GM12878 (cell line): ENCODE results near the gene OPTC. TPM values are rescaled to one million over a fixed set of nuclear protein-coding genes. Genes with fewer than 3 reads are reported as not detected.
"Not testable (repeated sequence)": the region's sequence is repeated elsewhere in the genome, so short reads cannot be mapped to it uniquely, and the experiment has no call there.

Source experiments
- ATAC-seq: fragments of 200-7000 bp; cut with Tn5 transposase; 3 replicates; pipeline ENCODE4 v1.9.1; 2020; ENCODE audit warnings: mild to moderate bottlenecking, moderate library complexity
- BruUV-seq: library from RNA; stranded (reverse); fragments of 400-500 nt; replicated peaks from 2 replicates; lab custom pipeline; 2021; lab: Mats Ljungman, UMichigan
- CTCF ChIA-PET: fragments of 300-600 bp; sonication (Branson Sonifier 250); formaldehyde crosslinking; extraction: SDS; loops from one replicate; lab custom pipeline; 2021; ENCODE audit warnings: inconsistent platforms; lab: Yijun Ruan, JAX
- POLR2A ChIA-PET: fragments of 350-600 bp; formaldehyde crosslinking; extraction: SDS; loops from one replicate; lab custom pipeline; 2021; ENCODE audit warnings: inconsistent platforms; lab: Charles Lee
- RAD21 ChIA-PET: fragments of 300-600 bp; sonication (Branson Sonifier 250); formaldehyde crosslinking; loops from one replicate; lab custom pipeline; 2023; ENCODE audit warnings: antibody characterized with exemption; ENCODE audit not compliant: unreplicated experiment; lab: Charles Lee
- SMC1A ChIA-PET: fragments of 300-600 bp; sonication (Branson Sonifier 250); formaldehyde crosslinking; loops from one replicate; lab custom pipeline; 2023; ENCODE audit not compliant: unreplicated experiment, uncharacterized antibody; lab: Charles Lee
- DNase-seq: peaks from one replicate; pipeline ENCODE4 v3.0.0-alpha.2; 2011; ENCODE audit warnings: low read depth, low spot score
- FAIRE-seq: peaks from 3 replicates; lab custom pipeline; 2011; peaks lifted over from hg19 to GRCh38; lab: Jason Lieb, UNC
- H2AFZ ChIP-seq: 2 replicates; pipeline ENCODE4 v1.6.0; 2011; ENCODE audit warnings: low read depth, low read length, control low read depth; ENCODE audit not compliant: control insufficient read depth
- H3K27ac ChIP-seq: 2 replicates; pipeline ENCODE4 v1.5.1; 2011; ENCODE audit warnings: control low read depth; ENCODE audit not compliant: control insufficient read depth, insufficient read depth
- H3K27me3 ChIP-seq, 2 experiments: replicated peaks in 1 of 2; 2 replicates each; pipeline versions ENCODE4 v1.6.0 to v1.6.1; 2011; ENCODE audit warnings: low read length in 1 of 2; ENCODE audit not compliant: control insufficient read depth in 2 of 2, insufficient read depth in 2 of 2
- H3K36me3 ChIP-seq, 2 experiments: 2 replicates each; pipeline ENCODE4 v1.5.1; 2011; ENCODE audit warnings: low read length in 1 of 2; ENCODE audit not compliant: control insufficient read depth in 2 of 2, insufficient read depth in 2 of 2
- H3K4me1 ChIP-seq: 2 replicates; pipeline ENCODE4 v1.6.1; 2011; ENCODE audit warnings: mild to moderate bottlenecking, low read length, moderate library complexity, mixed read lengths; ENCODE audit not compliant: control insufficient read depth, insufficient read depth
- H3K4me2 ChIP-seq: 2 replicates; pipeline ENCODE4 v1.6.0; 2011; ENCODE audit warnings: control low read depth; ENCODE audit not compliant: control insufficient read depth, insufficient read depth
- H3K4me3 ChIP-seq: fragments of 200-600 bp; sonication (generic); 2 replicates; pipeline ENCODE4 v1.5.1; 2016
- H3K79me2 ChIP-seq: 2 replicates; pipeline ENCODE4 v1.6.0; 2011; ENCODE audit warnings: low read length; ENCODE audit not compliant: control insufficient read depth, insufficient read depth
- H3K9ac ChIP-seq: 2 replicates; pipeline ENCODE4 v1.8.0; 2011; ENCODE audit warnings: low read length, control low read depth, mixed read lengths; ENCODE audit not compliant: control insufficient read depth, insufficient read depth
- H3K9me3 ChIP-seq: replicated peaks from 3 replicates; pipeline ENCODE4 v1.5.1; 2011; ENCODE audit warnings: mild to moderate bottlenecking, low read length; ENCODE audit not compliant: control insufficient read depth, insufficient read depth
- H4K20me1 ChIP-seq: 2 replicates; pipeline ENCODE4 v1.6.0; 2011; ENCODE audit not compliant: control insufficient read depth, insufficient read depth
- BCLAF1 ChIP-seq: fragments of 450-650 bp; IDR thresholded peaks from 2 replicates; pipeline ENCODE4 v1.6.1; 2017; ENCODE audit warnings: antibody characterized with exemption, mild to moderate bottlenecking, moderate library complexity
- E4F1 ChIP-seq: fragments of 450-650 bp; IDR thresholded peaks from 2 replicates; pipeline ENCODE4 v1.6.1; 2018; ENCODE audit warnings: borderline replicate concordance, mild to moderate bottlenecking; ENCODE audit not compliant: partially characterized antibody
- GATAD2B ChIP-seq: fragments of 450-650 bp; conservative IDR thresholded peaks from 2 replicates; pipeline ENCODE4 v1.6.1; 2017; ENCODE audit warnings: low read depth, mild to moderate bottlenecking, moderate library complexity
- IRF4 ChIP-seq: IDR thresholded peaks from 2 replicates; pipeline ENCODE4 v1.6.1; 2011; ENCODE audit warnings: low read depth, low read length
- MTA3 ChIP-seq: IDR thresholded peaks from 2 replicates; pipeline ENCODE4 v1.6.1; 2012; ENCODE audit warnings: low read length, inconsistent platforms, borderline replicate concordance
- ZNF24 ChIP-seq: fragments of 450-650 bp; IDR thresholded peaks from 2 replicates; pipeline ENCODE4 v1.6.1; 2017; ENCODE audit warnings: antibody characterized with exemption, mild to moderate bottlenecking
- WGBS: methylation state at CpG from one replicate; pipeline ENCODE4 v1.1.6; 2016; ENCODE audit warnings: low lambda C conversion rate; ENCODE audit not compliant: insufficient replicate concordance, insufficient coverage; ENCODE audit errors: missing lambda C conversion rate; 5-methylcytosine and 5-hydroxymethylcytosine counted together
- in situ Hi-C: fragments of 300-500 bp; cut with MboI; formaldehyde crosslinking; loops from 9 replicates; pipeline ENCODE4 v1.14.3; 2018; ENCODE audit warnings: mixed read lengths
- intact Hi-C: fragments of 100-400 bp; cut with micrococcal nuclease; formaldehyde crosslinking; loops from one replicate; pipeline ENCODE4 v1.14.2; 2022; ENCODE audit not compliant: unreplicated experiment
- polyA plus RNA-seq, 11 experiments: library from polyadenylated mRNA; depleted of rRNA in 4 of 11; unstranded in 6 of 11; stranded (reverse) in 5 of 11; fragments of >200 nt; fragmentation: Nextera tagmentation in 4 of 11; fragmentation: Illumina TruSeq in 1 of 11; extraction: Ambion mirVana in 4 of 11; extraction: Trizol in 1 of 11; gene quantifications; 1 replicate in 1 of 11; 2 replicates in 10 of 11; pipeline versions ENCODE4 v1.2.1 to v1.2.3, GENCODE V29; 2011 to 2016; ENCODE audit warnings: inconsistent platforms in 2 of 11, missing spikeins in 2 of 11, low read depth in 1 of 11
- total RNA-seq, 4 experiments: library from RNA; depleted of rRNA in 3 of 4; stranded (reverse); fragments of >200 nt in 3 of 4; fragmentation: Illumina TruSeq in 1 of 4; extraction: Trizol in 1 of 4; gene quantifications; 2 replicates each; pipeline versions ENCODE4 v1.2.1 to v1.2.3, GENCODE V29; 2013 to 2021

OPTC gene
- total and polyA plus RNA-seq, 10 of the 15 experiments (the other 5 are each of a cell fraction or from before 2014, with no cell fraction given): not detected

- ATAC-seq: no peak
- no peaks in the 10 kb centered on the region for H3K9me3 ChIP-seq
- no peak for TF ChIP-seq MTA3
- TF ChIP-seq GATAD2B: no peak
- no peak for TF ChIP-seq BCLAF1
- no peak for TF ChIP-seq E4F1
- no peak for TF ChIP-seq IRF4
- no peak for TF ChIP-seq ZNF24
- no peaks in the 10 kb centered on the region for H3K36me3 ChIP-seq
- ChIA-PET RAD21 (interaction anchor here (1.2 kb wide), 1 partner anchor 67 kb away, joined by 3 read pairs; no protein-coding TSS in a partner anchor), CTCF (interaction anchor here (1.4 kb wide), 1 partner anchor 13 kb away, joined by 5 read pairs; no protein-coding TSS in a partner anchor), SMC1A (no interaction called here), POLR2A (no interaction called here)
- in situ Hi-C loops: no loop called here
- intact Hi-C loops: no loop called here
- no peaks in the 10 kb centered on the region for H4K20me1 ChIP-seq
- H3K79me2 ChIP-seq: no peaks in the 10 kb centered on the region
- H3K4me3 ChIP-seq: no peak overlapping the region
- H3K27me3 ChIP-seq: 0 out of 4 replicates have a peak, but pooled peaks cover 0 to 3% of the 10 kb centered on the region in 2 experiments
- WGBS: 39% methylated on average over 11 of the region's 11 CpGs
- FAIRE-seq: no peak
- H3K4me1 ChIP-seq: no peaks in the 10 kb centered on the region; the same call in 1 of the 2 replicates
- no peak overlapping the region for H2AFZ ChIP-seq
- H3K27ac ChIP-seq: no peak overlapping the region
- no peak overlapping the region for H3K4me2 ChIP-seq
- DNase-seq: no peak
- H3K9ac ChIP-seq: no peak overlapping the region
- BruUV-seq: no TSS peak
Observed at GRCh38 chr1:203517426-203518110, 23.6 kb downstream of the OPTC start.

- BruUV-seq, FAIRE-seq, H3K79me2 ChIP-seq, H3K9ac ChIP-seq, SMC1A ChIA-PET, H3K9me3 ChIP-seq, H4K20me1 ChIP-seq, H2AFZ ChIP-seq, H3K27ac ChIP-seq, H3K4me2 ChIP-seq, H3K36me3 ChIP-seq, H3K27me3 ChIP-seq, ATAC-seq, DNase-seq, in situ Hi-C loops, H3K4me1 ChIP-seq, intact Hi-C loops, RAD21 ChIA-PET, H3K4me3 ChIP-seq, POLR2A ChIA-PET: not testable (repeated sequence)
- 25% methylated on average over 4 of the region's 4 CpGs for WGBS
- CTCF ChIA-PET: interaction anchor here (1.4 kb wide), 1 partner anchor 13 kb away, joined by 5 read pairs; no protein-coding TSS in a partner anchor
Observed at GRCh38 chr1:203518139-203518538, 24.2 kb downstream of the OPTC start.
